RPMI7951 (cell line): ENCODE measurements around the gene IFNGR1. TPM values are rescaled to one million over a fixed set of nuclear protein-coding genes. Genes with fewer than 3 reads are reported as not detected.
"Not testable (repeated sequence)": the region's sequence is repeated elsewhere in the genome, so short reads cannot be mapped to it uniquely, and the experiment has no call there.

ENCODE experiments used
- DNase-seq: peaks from one replicate; pipeline ENCODE4 v3.0.0-alpha.2; 2012; ENCODE audit warnings: low read depth
- total RNA-seq: library from RNA; depleted of rRNA; stranded (reverse); fragments of >200 nt; shearing (Covaris generic); gene quantifications from 2 replicates; pipeline ENCODE4 v1.2.3, GENCODE V29; 2014

The IFNGR1 gene
- total RNA-seq, 1 experiment from 2014 or later, result 55.2 TPM

- no peak for DNase-seq
These were observed 5.8 kb downstream of the IFNGR1 start for GRCh38 chr6:137213331-137213740.

GRCh38 chr6:137211910-137212309, 7.3 kb downstream of the IFNGR1 start:
- DNase-seq, result no peak

GRCh38 chr6:137210903-137211302, 8.3 kb downstream of the IFNGR1 start:
- DNase-seq, result no peak

GRCh38 chr6:137208279-137208678, 10.9 kb downstream of the IFNGR1 start:
- DNase-seq, result no peak

GRCh38 chr6:137207457-137207856, 11.7 kb downstream of the IFNGR1 start:
- not testable (repeated sequence) for DNase-seq

- DNase-seq, result no peak
These were observed 12.6 kb downstream of the IFNGR1 start for GRCh38 chr6:137206577-137206976.

- DNase-seq, result no peak
These were observed 15.9 kb downstream of the IFNGR1 start for GRCh38 chr6:137203256-137203655.

- DNase-seq, result no peak
These were observed 17.1 kb downstream of the IFNGR1 start for GRCh38 chr6:137202078-137202477.

- DNase-seq, result no peak
These were observed 18.2 kb downstream of the IFNGR1 start for GRCh38 chr6:137201006-137201405.

- no peak for DNase-seq
These were observed 18.9 kb downstream of the IFNGR1 start for GRCh38 chr6:137200288-137200687.

GRCh38 chr6:137197684-137198645, 21.2 kb downstream of the IFNGR1 start:
- DNase-seq, result no peak

- DNase-seq, result no peak
These were observed 25.7 kb downstream of the IFNGR1 start for GRCh38 chr6:137193256-137194070.

- no peak for DNase-seq
These were observed 26.4 kb downstream of the IFNGR1 start for GRCh38 chr6:137192821-137193220.

GRCh38 chr6:137191670-137192069, 27.5 kb downstream of the IFNGR1 start:
- no peak for DNase-seq

GRCh38 chr6:137191236-137191635, 27.9 kb downstream of the IFNGR1 start:
- no peak for DNase-seq

- no peak for DNase-seq
These were observed 28.5 kb downstream of the IFNGR1 start for GRCh38 chr6:137190583-137191094.

GRCh38 chr6:137188855-137189254, 30.3 kb downstream of the IFNGR1 start:
- peak; percentile 33 for DNase-seq

GRCh38 chr6:137185290-137185689, 33.9 kb downstream of the IFNGR1 start:
- no peak for DNase-seq

GRCh38 chr6:137182654-137183073, 36.5 kb downstream of the IFNGR1 start:
- no peak for DNase-seq

- no peak for DNase-seq
These were observed 37.1 kb downstream of the IFNGR1 start for GRCh38 chr6:137181891-137182653.

GRCh38 chr6:137177611-137178010, 41.6 kb downstream of the IFNGR1 start:
- no peak for DNase-seq

- DNase-seq, result no peak
These were observed 42.5 kb downstream of the IFNGR1 start for GRCh38 chr6:137176729-137177128.
